HepG2 (cell line): ENCODE results near the gene POLR3H. TPM values are rescaled to one million over a fixed set of nuclear protein-coding genes. Genes with fewer than 3 reads are reported as not detected.

Experiments used
- ATAD3A ChIP-seq: sonication (generic); formaldehyde crosslinking; IDR thresholded peaks from 2 replicates; pipeline ENCODE4 v1.4.0; 2020; ENCODE audit warnings: missing genetic modification reagents
- DR1 ChIP-seq: sonication (generic); formaldehyde crosslinking; IDR thresholded peaks from 2 replicates; pipeline ENCODE4 v1.8.0; 2021; ENCODE audit warnings: mild to moderate bottlenecking, missing genetic modification reagents, inconsistent platforms
- HCFC1 ChIP-seq: fragments of 150-350 bp; IDR thresholded peaks from 2 replicates; pipeline ENCODE4 v1.6.1; 2014; ENCODE audit warnings: low read depth, low read length
- HOXA5 ChIP-seq: sonication (generic); formaldehyde crosslinking; IDR thresholded peaks from 2 replicates; pipeline ENCODE4 v1.4.0; 2020; ENCODE audit warnings: missing genetic modification reagents
- JUN ChIP-seq: sonication (generic); formaldehyde crosslinking; IDR thresholded peaks from 2 replicates; pipeline ENCODE4 v1.4.0; 2020; ENCODE audit warnings: mild to moderate bottlenecking, missing genetic modification reagents
- MAF1 ChIP-seq: sonication (generic); formaldehyde crosslinking; IDR thresholded peaks from 2 replicates; pipeline ENCODE4 v1.5.0; 2020; ENCODE audit warnings: missing genetic modification reagents, borderline replicate concordance
- MAFK ChIP-seq, 2 experiments: IDR thresholded peaks in 1 of 2; conservative IDR thresholded peaks in 1 of 2; 2 replicates each; pipeline ENCODE4 v1.6.1; 2011; ENCODE audit warnings: improper control_type of control experiment in 2 of 2, low read length in 2 of 2
- NFKB2 ChIP-seq: sonication (generic); formaldehyde crosslinking; IDR thresholded peaks from 2 replicates; pipeline ENCODE4 v1.4.0; 2020; ENCODE audit warnings: missing genetic modification reagents, borderline replicate concordance
- POLR2G ChIP-seq: fragments of 200-400 bp; formaldehyde crosslinking; IDR thresholded peaks from 2 replicates; pipeline ENCODE4 v1.6.1; 2018; ENCODE audit warnings: mild to moderate bottlenecking, low read depth, low read length, moderate library complexity
- RBM22 ChIP-seq: fragments of 200-400 bp; formaldehyde crosslinking; optimal IDR thresholded peaks from 2 replicates; pipeline ENCODE3; 2017; ENCODE audit warnings: mild to moderate bottlenecking, low read length, moderate library complexity
- RBM39 ChIP-seq: fragments of 200-400 bp; formaldehyde crosslinking; IDR thresholded peaks from one replicate; pipeline ENCODE4 v1.6.1; 2018; ENCODE audit warnings: antibody characterized with exemption, mild to moderate bottlenecking, low read depth, low read length; ENCODE audit not compliant: poor library complexity, severe bottlenecking
- REL ChIP-seq: sonication (generic); formaldehyde crosslinking; conservative IDR thresholded peaks from 2 replicates; pipeline ENCODE4 v1.8.0; 2022; ENCODE audit warnings: mild to moderate bottlenecking, missing genetic modification reagents, moderate library complexity
- TARDBP ChIP-seq: sonication (generic); formaldehyde crosslinking; IDR thresholded peaks from 2 replicates; pipeline ENCODE4 v1.8.0; 2022; ENCODE audit warnings: mild to moderate bottlenecking, missing genetic modification reagents
- TFDP1 ChIP-seq: IDR thresholded peaks from 2 replicates; pipeline ENCODE4 v1.6.1; 2016; ENCODE audit warnings: missing compliant biosample characterization, missing genetic modification reagents, borderline replicate concordance
- ZBTB34 ChIP-seq: sonication (generic); formaldehyde crosslinking; IDR thresholded peaks from 2 replicates; pipeline ENCODE4 v1.8.0; 2022; ENCODE audit warnings: mild to moderate bottlenecking, missing genetic modification reagents
- ZFP37 ChIP-seq: sonication (generic); formaldehyde crosslinking; IDR thresholded peaks from 2 replicates; pipeline ENCODE4 v1.4.0; 2020; ENCODE audit warnings: missing genetic modification reagents, borderline replicate concordance
- ZNF232 ChIP-seq: sonication (generic); formaldehyde crosslinking; IDR thresholded peaks from 2 replicates; pipeline ENCODE4 v1.4.0; 2020; ENCODE audit warnings: missing genetic modification reagents, borderline replicate concordance
- ZNF24 ChIP-seq: fragments of 450-650 bp; IDR thresholded peaks from 2 replicates; pipeline ENCODE4 v1.6.1; 2017; ENCODE audit warnings: antibody characterized with exemption, mild to moderate bottlenecking
- ZNF33B ChIP-seq: sonication (generic); formaldehyde crosslinking; IDR thresholded peaks from 2 replicates; pipeline ENCODE4 v1.5.1; 2020; ENCODE audit warnings: mild to moderate bottlenecking, missing genetic modification reagents
- ZNF382 ChIP-seq: sonication (generic); formaldehyde crosslinking; IDR thresholded peaks from 2 replicates; pipeline ENCODE4 v1.5.0; 2020; ENCODE audit warnings: missing genetic modification reagents, mild to moderate bottlenecking, borderline replicate concordance
- ZNF543 ChIP-seq: sonication (generic); formaldehyde crosslinking; IDR thresholded peaks from 2 replicates; pipeline ENCODE4 v1.4.0; 2020; ENCODE audit warnings: mild to moderate bottlenecking, missing genetic modification reagents
- ZNF766 ChIP-seq: sonication (generic); formaldehyde crosslinking; IDR thresholded peaks from 2 replicates; pipeline ENCODE4 v1.5.0; 2020; ENCODE audit warnings: missing genetic modification reagents, borderline replicate concordance
- ZSCAN12 ChIP-seq: sonication (generic); formaldehyde crosslinking; IDR thresholded peaks from 2 replicates; pipeline ENCODE4 v1.9.0; 2021; ENCODE audit warnings: mild to moderate bottlenecking, missing genetic modification reagents
- polyA plus RNA-seq, 8 experiments: library from polyadenylated mRNA; depleted of rRNA in 3 of 8; stranded (reverse) in 7 of 8; unstranded in 1 of 8; fragments of >200 nt; fragmentation: Illumina TruSeq in 4 of 8; extraction: Trizol in 4 of 8; gene quantifications; 2 replicates each; pipeline versions ENCODE4 v1.2.1 to v1.2.3, GENCODE V29; 2011 to 2016; ENCODE audit warnings: low read depth in 4 of 8, missing spikeins in 1 of 8, mixed read lengths in 1 of 8; ENCODE audit not compliant: insufficient read depth in 1 of 8
- total RNA-seq, 5 experiments: library from RNA; depleted of rRNA; stranded (reverse); fragments of >200 nt; fragmentation: Illumina TruSeq; extraction: Trizol; gene quantifications; 2 replicates each; pipeline ENCODE4 v1.2.3, GENCODE V29; 2016; ENCODE audit warnings: low read depth in 1 of 5
- TF ChIP-seq, protein P1 (sequence below): sonication (generic); formaldehyde crosslinking; IDR thresholded peaks from 2 replicates; pipeline ENCODE4 v1.4.0; 2020; ENCODE audit warnings: mild to moderate bottlenecking, low read depth, missing genetic modification reagents
- TF ChIP-seq, protein P2 (sequence below): sonication (generic); formaldehyde crosslinking; conservative IDR thresholded peaks from 2 replicates; pipeline ENCODE4 v1.4.0; 2020; ENCODE audit warnings: missing genetic modification reagents
- TF ChIP-seq, protein P3 (sequence below): IDR thresholded peaks from 2 replicates; pipeline ENCODE4 v1.6.1; 2016; ENCODE audit warnings: mild to moderate bottlenecking, missing biosample characterization, missing genetic modification reagents

The POLR3H gene
- total and polyA plus RNA-seq, 2 of the 13 experiments (the other 11 are each of a cell fraction or from before 2014, with no cell fraction given), result 10.3 to 28.6 TPM

DNA sequence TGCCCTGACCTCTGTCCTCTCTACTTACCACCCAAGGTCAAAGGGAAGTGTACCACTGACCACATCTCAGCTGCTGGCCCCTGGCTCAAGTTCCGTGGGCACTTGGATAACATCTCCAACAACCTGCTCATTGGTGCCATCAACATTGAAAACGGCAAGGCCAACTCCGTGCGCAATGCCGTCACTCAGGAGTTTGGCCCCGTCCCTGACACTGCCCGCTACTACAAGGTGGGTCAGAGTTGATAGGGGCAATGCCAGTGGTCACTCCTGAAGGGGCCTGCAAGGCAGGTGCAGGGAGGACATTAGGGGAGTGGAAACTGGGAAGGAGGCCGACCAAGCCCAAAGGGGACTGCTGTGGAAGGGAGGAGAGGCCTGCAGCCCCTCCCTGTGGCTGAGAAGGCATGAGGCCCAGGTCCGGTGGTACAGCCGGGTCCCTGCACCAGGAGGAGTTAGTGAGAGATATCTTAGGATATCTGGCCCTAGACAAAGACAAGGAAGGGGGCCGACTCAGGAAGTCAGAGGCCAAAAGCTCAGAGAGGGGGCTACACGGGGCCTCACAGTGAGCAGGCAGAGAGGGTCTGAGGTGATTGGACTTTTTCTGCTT, 17.9 kb downstream of the POLR3H start (continued):
- TF ChIP-seq, protein P1, sequence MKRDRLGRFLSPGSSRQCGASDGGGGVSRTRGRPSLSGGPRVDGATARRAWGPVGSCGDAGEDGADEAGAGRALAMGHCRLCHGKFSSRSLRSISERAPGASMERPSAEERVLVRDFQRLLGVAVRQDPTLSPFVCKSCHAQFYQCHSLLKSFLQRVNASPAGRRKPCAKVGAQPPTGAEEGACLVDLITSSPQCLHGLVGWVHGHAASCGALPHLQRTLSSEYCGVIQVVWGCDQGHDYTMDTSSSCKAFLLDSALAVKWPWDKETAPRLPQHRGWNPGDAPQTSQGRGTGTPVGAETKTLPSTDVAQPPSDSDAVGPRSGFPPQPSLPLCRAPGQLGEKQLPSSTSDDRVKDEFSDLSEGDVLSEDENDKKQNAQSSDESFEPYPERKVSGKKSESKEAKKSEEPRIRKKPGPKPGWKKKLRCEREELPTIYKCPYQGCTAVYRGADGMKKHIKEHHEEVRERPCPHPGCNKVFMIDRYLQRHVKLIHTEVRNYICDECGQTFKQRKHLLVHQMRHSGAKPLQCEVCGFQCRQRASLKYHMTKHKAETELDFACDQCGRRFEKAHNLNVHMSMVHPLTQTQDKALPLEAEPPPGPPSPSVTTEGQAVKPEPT, result no peak
- no peak for TF ChIP-seq ZNF33B (CRISPR knock-in tag)
- no peak for TF ChIP-seq ZNF766 (CRISPR knock-in tag)
- TF ChIP-seq NFKB2 (CRISPR knock-in tag), result no peak
- no peak for TF ChIP-seq HCFC1
- no peak for TF ChIP-seq REL (CRISPR knock-in tag)
- TF ChIP-seq HOXA5 (CRISPR knock-in tag), result no peak
- TF ChIP-seq DR1 (CRISPR knock-in tag), result no peak
- TF ChIP-seq, protein P2, sequence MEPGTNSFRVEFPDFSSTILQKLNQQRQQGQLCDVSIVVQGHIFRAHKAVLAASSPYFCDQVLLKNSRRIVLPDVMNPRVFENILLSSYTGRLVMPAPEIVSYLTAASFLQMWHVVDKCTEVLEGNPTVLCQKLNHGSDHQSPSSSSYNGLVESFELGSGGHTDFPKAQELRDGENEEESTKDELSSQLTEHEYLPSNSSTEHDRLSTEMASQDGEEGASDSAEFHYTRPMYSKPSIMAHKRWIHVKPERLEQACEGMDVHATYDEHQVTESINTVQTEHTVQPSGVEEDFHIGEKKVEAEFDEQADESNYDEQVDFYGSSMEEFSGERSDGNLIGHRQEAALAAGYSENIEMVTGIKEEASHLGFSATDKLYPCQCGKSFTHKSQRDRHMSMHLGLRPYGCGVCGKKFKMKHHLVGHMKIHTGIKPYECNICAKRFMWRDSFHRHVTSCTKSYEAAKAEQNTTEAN, result no peak
- TF ChIP-seq TARDBP, result 0 out of 2 replicates have a peak, but pooled peaks have one; percentile 23
- TF ChIP-seq ZFP37 (CRISPR knock-in tag), result no peak
- no peak for TF ChIP-seq MAF1
- TF ChIP-seq POLR2G, result peak; percentile 60
- TF ChIP-seq ATAD3A (CRISPR knock-in tag), result no peak
- TF ChIP-seq ZNF24, result no peak
- peak; percentile 39 for TF ChIP-seq RBM22
- TF ChIP-seq TFDP1 (CRISPR knock-in tag), result no peak
- TF ChIP-seq JUN (CRISPR knock-in tag), result no peak
- no peak for TF ChIP-seq ZBTB34 (CRISPR knock-in tag)
- TF ChIP-seq ZNF543 (CRISPR knock-in tag), result no peak
- TF ChIP-seq RBM39, result no peak
- no peak for TF ChIP-seq ZSCAN12 (CRISPR knock-in tag)
- no peak for TF ChIP-seq ZNF232 (CRISPR knock-in tag)
- TF ChIP-seq ZNF382 (CRISPR knock-in tag), result no peak
- no peak for TF ChIP-seq MAFK (conservative IDR thresholded peaks at IDR 0.05 in 1 of 2, IDR thresholded peaks at IDR 0.05 in 1 of 2; ENCODE audit: low read length in 2 of 2)
- TF ChIP-seq, protein P3, sequence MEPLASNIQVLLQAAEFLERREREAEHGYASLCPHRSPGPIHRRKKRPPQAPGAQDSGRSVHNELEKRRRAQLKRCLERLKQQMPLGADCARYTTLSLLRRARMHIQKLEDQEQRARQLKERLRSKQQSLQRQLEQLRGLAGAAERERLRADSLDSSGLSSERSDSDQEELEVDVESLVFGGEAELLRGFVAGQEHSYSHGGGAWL (CRISPR knock-in tag), result no peak
